Fibroblast of the aortic adventitia (primary cell): ENCODE data around the gene GAL3ST2. TPM values are rescaled to one million over a fixed set of nuclear protein-coding genes. Genes with fewer than 3 reads are reported as not detected.

Source experiments
- DNase-seq: peaks from one replicate; pipeline ENCODE4 v3.0.0-alpha.2; 2010; ENCODE audit warnings: low read depth
- H3K4me3 ChIP-seq: 2 replicates; pipeline ENCODE4 v1.5.1; 2011; ENCODE audit warnings: low read depth, mild to moderate bottlenecking, control low read depth, low read length, moderate library complexity
- CTCF ChIP-seq: IDR thresholded peaks from 2 replicates; pipeline ENCODE4 v1.5.1; 2011; ENCODE audit warnings: mild to moderate bottlenecking, low read length, control low read depth, inconsistent platforms; ENCODE audit not compliant: insufficient read depth
- total RNA-seq: library from RNA; depleted of rRNA; stranded (reverse); fragments of >200 nt; gene quantifications from 2 replicates; pipeline ENCODE4 v1.2.3, GENCODE V29; 2012; ENCODE audit warnings: low replicate concordance

GAL3ST2 gene
- total RNA-seq, 1 donor = not detected

- no peak for DNase-seq
- H3K4me3 ChIP-seq = no peak overlapping the region
- no peak for TF ChIP-seq CTCF
These were observed 30.5 kb upstream of the GAL3ST2 start for GRCh38 chr2:241746084-241746483.

GRCh38 chr2:241748468-241749256 lies 28.0 kb upstream of the GAL3ST2 start:
- H3K4me3 ChIP-seq = no peak overlapping the region
- no peak for TF ChIP-seq CTCF
- no peak for DNase-seq

- TF ChIP-seq CTCF = no peak
- no peak for DNase-seq
- no peak overlapping the region for H3K4me3 ChIP-seq
These were observed 26.4 kb upstream of the GAL3ST2 start for GRCh38 chr2:241750076-241750840.

GRCh38 chr2:241751152-241751551 lies 25.5 kb upstream of the GAL3ST2 start:
- no peak for TF ChIP-seq CTCF
- no peak overlapping the region for H3K4me3 ChIP-seq
- no peak for DNase-seq

- no peak for DNase-seq
- no peak overlapping the region for H3K4me3 ChIP-seq
- TF ChIP-seq CTCF = no peak
These were observed 24.8 kb upstream of the GAL3ST2 start for GRCh38 chr2:241751776-241752175.

- no peak for TF ChIP-seq CTCF
- H3K4me3 ChIP-seq = no peak overlapping the region
- no peak for DNase-seq
These were observed 24.4 kb upstream of the GAL3ST2 start for GRCh38 chr2:241752253-241752652.
